Nephron (organoid): Measurements from ENCODE around the gene SLC6A14.

Experiments used
- H3K27ac Mint-ChIP-seq, 3 experiments: 2 replicates each; pipeline ENCODE4 v1.8.0; 2020; ENCODE audit warnings: mixed read lengths in 3 of 3, mild to moderate bottlenecking in 2 of 3, moderate library complexity in 1 of 3
- H3K27me3 Mint-ChIP-seq: 2 replicates; pipeline ENCODE4 v1.8.0; 2021; ENCODE audit warnings: low read depth, mild to moderate bottlenecking, moderate library complexity, mixed read lengths
- H3K36me3 Mint-ChIP-seq: 2 replicates; pipeline ENCODE4 v1.8.0; 2020; ENCODE audit warnings: low read depth, mixed read lengths
- H3K4me1 Mint-ChIP-seq: 2 replicates; pipeline ENCODE4 v1.8.0; 2020; ENCODE audit warnings: mixed read lengths
- H3K4me3 Mint-ChIP-seq, 3 experiments: 2 replicates each; pipeline ENCODE4 v1.8.0; 2020; ENCODE audit warnings: mild to moderate bottlenecking in 3 of 3, mixed read lengths in 3 of 3, moderate library complexity in 2 of 3
- H3K9me3 Mint-ChIP-seq: 2 replicates; pipeline ENCODE4 v1.8.0; 2020; ENCODE audit warnings: mixed read lengths
- TF ChIP-seq, protein P1 (sequence below), 3 experiments: fragments of 200-600 bp; sonication (generic); IDR thresholded peaks; one replicate each; pipeline ENCODE4 v1.5.0; 2021; ENCODE audit warnings: antibody characterized with exemption in 3 of 3; ENCODE audit not compliant: unreplicated experiment in 3 of 3

The SLC6A14 gene

DNA sequence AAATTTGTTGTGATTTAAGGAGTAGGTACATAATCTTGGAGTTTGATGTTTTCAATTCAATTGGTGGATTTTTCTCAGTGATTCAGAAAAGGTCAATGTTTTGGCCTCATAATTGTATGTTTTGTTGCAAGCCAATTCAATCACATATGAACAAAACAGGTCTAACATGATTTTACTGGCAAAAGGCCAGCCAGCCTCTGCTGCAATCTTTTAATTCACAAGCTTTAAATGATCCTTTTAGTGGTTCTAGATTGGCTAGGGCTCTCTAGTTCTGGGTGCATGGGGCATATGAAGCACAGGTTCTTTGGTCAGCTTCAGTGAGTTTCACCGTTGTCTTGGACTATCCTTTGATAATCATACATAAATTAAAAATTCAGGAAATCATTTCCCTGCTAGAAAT is 19.2 kb upstream of the SLC6A14 start:
- TF ChIP-seq, protein P1, sequence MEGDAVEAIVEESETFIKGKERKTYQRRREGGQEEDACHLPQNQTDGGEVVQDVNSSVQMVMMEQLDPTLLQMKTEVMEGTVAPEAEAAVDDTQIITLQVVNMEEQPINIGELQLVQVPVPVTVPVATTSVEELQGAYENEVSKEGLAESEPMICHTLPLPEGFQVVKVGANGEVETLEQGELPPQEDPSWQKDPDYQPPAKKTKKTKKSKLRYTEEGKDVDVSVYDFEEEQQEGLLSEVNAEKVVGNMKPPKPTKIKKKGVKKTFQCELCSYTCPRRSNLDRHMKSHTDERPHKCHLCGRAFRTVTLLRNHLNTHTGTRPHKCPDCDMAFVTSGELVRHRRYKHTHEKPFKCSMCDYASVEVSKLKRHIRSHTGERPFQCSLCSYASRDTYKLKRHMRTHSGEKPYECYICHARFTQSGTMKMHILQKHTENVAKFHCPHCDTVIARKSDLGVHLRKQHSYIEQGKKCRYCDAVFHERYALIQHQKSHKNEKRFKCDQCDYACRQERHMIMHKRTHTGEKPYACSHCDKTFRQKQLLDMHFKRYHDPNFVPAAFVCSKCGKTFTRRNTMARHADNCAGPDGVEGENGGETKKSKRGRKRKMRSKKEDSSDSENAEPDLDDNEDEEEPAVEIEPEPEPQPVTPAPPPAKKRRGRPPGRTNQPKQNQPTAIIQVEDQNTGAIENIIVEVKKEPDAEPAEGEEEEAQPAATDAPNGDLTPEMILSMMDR (IDR thresholded peaks at IDR 0.05; ENCODE audit: unreplicated experiment in 3 of 3) = no peak
- H3K27me3 Mint-ChIP-seq = no peaks in the 10 kb centered on the region
- H3K4me1 Mint-ChIP-seq = no peaks in the 10 kb centered on the region
- no peak overlapping the region for H3K27ac Mint-ChIP-seq
- no peaks in the 10 kb centered on the region for H3K36me3 Mint-ChIP-seq
- H3K4me3 Mint-ChIP-seq = no peak overlapping the region
- H3K9me3 Mint-ChIP-seq = peaks cover under 1% of the 10 kb centered on the region

DNA sequence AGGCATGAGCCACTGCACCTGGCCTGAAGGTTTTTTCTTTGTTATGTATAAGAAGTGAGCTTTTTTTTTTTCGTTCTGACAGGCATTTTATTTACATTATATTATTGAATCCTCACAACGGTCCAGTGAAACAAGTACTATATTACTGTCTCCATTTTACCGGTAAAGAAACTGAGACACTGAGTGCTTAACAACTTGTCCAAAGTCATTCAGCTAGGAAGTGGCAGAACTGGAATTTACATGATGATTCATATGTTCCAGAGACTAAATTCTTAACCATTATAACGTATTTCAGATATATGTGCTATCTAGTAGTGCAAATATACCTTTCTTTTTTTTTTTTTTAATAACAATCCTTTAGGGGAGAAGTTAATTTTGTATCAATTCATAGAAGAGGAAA is 18.4 kb upstream of the SLC6A14 start:
- Mint-ChIP-seq H3K9me3 (no peaks in the 10 kb centered on the region), H3K27me3 (no peaks in the 10 kb centered on the region), H3K27ac (no peak overlapping the region), H3K4me3 (no peak overlapping the region), H3K4me1 (no peaks in the 10 kb centered on the region), H3K36me3 (no peaks in the 10 kb centered on the region)
- TF ChIP-seq, protein P1 (IDR thresholded peaks at IDR 0.05; ENCODE audit: unreplicated experiment in 3 of 3) = no peak

DNA sequence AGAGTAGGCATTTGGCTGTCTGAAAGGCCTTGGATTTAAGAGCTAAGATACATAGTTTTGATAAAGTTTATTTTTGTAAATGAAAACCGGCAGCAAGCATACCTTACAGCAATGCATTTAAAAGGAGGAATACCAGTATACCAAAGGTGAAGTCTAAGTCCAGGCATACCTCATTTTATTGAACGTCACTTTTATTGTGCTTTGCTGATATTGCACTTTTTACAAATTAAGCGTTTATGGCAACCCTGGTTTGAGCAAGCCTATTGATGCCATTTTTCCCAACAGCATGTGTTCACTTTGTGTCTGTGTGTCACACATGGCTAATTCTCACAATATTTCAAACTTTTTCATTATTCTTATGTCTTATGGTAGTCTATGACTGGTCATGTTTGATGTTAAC is 8.4 kb upstream of the SLC6A14 start:
- H3K4me1 Mint-ChIP-seq = no peaks in the 10 kb centered on the region
- no peaks in the 10 kb centered on the region for H3K27me3 Mint-ChIP-seq
- H3K27ac Mint-ChIP-seq = no peak overlapping the region
- H3K9me3 Mint-ChIP-seq = no peaks in the 10 kb centered on the region
- no peaks in the 10 kb centered on the region for H3K36me3 Mint-ChIP-seq
- TF ChIP-seq, protein P1 (IDR thresholded peaks at IDR 0.05; ENCODE audit: unreplicated experiment in 3 of 3) = no peak
- H3K4me3 Mint-ChIP-seq = no peak overlapping the region

DNA sequence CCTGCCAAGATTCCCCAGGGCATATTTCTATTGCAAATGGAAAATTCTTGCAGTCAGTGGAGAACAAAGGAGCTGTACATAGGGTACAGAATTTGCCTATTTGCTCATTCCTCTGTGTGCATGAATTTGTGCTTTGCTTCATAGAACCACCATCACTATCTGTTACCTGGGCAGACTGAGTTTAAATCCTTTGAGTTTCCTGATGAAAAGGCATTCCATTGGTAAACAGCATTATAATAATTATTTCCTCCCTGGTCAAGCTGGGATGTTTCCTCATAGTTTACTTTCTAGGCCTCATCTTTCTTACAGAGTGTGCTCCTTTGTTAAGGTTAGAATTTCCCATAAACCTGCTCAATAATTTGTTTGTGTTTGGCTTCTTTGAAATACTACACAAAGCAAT is 809 bp upstream of the SLC6A14 start:
- Mint-ChIP-seq H3K4me1 (no peaks in the 10 kb centered on the region), H3K27me3 (no peaks in the 10 kb centered on the region), H3K27ac (no peak overlapping the region), H3K9me3 (no peaks in the 10 kb centered on the region), H3K4me3 (no peak overlapping the region), H3K36me3 (no peaks in the 10 kb centered on the region)
- TF ChIP-seq, protein P1 (IDR thresholded peaks at IDR 0.05; ENCODE audit: unreplicated experiment in 3 of 3) = no peak

DNA sequence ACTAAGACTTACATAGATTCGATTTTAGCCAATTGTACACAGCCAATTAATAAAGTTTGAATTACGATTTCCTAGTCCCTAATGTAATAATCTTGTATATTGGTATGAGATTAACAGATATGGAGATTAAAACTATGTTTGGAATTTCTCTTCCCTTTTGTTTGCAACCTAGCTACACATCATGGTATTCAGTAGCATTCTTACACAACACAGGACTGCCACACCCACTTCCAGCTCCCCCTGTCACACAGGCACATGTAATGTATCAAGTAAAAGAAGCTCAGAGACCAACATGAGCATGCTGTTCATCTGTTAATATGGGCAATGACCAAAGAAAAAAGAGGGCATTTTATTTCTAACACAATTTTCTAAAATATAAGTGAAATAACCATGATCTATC is 12.8 kb downstream of the SLC6A14 start:
- TF ChIP-seq, protein P1 (IDR thresholded peaks at IDR 0.05; ENCODE audit: unreplicated experiment in 3 of 3) = no peak
- no peaks in the 10 kb centered on the region for H3K27me3 Mint-ChIP-seq
- no peaks in the 10 kb centered on the region for H3K36me3 Mint-ChIP-seq
- no peaks in the 10 kb centered on the region for H3K9me3 Mint-ChIP-seq
- H3K4me3 Mint-ChIP-seq = no peak overlapping the region
- H3K4me1 Mint-ChIP-seq = no peaks in the 10 kb centered on the region
- H3K27ac Mint-ChIP-seq = peak overlapping the region in 1 of 3 experiments; percentile 61

DNA sequence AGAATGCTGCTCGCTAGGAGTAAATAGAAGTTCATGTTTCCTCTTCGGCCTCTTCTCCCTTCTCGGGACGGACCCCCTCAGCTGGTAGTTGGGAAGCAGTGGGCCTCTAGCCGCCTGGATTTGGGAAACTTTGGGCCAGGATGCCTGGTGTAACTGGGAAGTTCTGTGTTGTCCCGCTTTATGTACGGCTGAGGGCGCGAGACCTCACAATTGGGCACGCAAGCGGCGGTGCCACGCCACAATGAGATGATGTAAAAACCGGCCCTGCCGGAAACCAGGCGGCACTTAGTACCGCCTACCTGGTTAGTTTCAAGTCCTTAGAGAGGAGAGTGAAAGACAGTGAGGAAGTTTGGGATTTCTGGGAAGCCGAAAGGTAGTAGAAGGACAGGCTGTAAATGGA is 26.4 kb downstream of the SLC6A14 start, which contains the start of gene CT83:
TSS of gene CT83 (minus strand) at position 155 of the 400 bp plus-strand sequence. CDS start at position 35, 120 bp downstream.
- Mint-ChIP-seq H3K9me3 (no peaks in the 10 kb centered on the region), H3K4me1 (no peaks in the 10 kb centered on the region), H3K4me3 (no peak within 1 kb of the TSS), H3K36me3 (no peaks in the 10 kb centered on the region), H3K27ac (peak within 1 kb of the TSS in 1 of 3 experiments; percentile 11), H3K27me3 (no peaks in the 10 kb centered on the region)
- TF ChIP-seq, protein P1 (IDR thresholded peaks at IDR 0.05; ENCODE audit: unreplicated experiment in 3 of 3) = no peak
